Measurements from ENCODE around the gene DACT1. TPM values are rescaled to one million over a fixed set of nuclear protein-coding genes. Genes with fewer than 3 reads are reported as not detected.

The DACT1 gene
- total and polyA plus RNA-seq, 2 of the 13 experiments (the other 11 are each of a cell fraction or from before 2014, with no cell fraction given), result 0.01 TPM; not detected in 1

DNA sequence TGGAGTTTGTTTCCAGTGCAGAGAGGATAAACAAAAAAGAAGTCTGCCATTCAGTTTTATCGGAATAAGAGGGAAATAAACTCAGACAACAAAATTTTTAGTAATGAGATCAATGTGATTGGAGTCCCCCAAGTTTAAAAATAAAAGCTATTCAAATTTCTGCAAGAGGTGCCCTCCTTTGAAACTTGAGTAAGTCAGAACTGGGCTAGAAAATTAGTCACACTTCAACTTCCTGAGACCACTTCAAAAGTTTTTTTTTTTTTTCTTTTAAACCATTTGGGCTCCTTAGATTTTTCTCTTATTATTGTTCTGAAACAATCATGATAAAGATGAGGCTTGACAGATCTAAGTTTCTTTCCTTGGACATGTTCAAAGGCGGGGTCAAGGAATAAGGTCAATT, 3.2 kb downstream of the DACT1 start (continued):
- TF ChIP-seq, protein P1, sequence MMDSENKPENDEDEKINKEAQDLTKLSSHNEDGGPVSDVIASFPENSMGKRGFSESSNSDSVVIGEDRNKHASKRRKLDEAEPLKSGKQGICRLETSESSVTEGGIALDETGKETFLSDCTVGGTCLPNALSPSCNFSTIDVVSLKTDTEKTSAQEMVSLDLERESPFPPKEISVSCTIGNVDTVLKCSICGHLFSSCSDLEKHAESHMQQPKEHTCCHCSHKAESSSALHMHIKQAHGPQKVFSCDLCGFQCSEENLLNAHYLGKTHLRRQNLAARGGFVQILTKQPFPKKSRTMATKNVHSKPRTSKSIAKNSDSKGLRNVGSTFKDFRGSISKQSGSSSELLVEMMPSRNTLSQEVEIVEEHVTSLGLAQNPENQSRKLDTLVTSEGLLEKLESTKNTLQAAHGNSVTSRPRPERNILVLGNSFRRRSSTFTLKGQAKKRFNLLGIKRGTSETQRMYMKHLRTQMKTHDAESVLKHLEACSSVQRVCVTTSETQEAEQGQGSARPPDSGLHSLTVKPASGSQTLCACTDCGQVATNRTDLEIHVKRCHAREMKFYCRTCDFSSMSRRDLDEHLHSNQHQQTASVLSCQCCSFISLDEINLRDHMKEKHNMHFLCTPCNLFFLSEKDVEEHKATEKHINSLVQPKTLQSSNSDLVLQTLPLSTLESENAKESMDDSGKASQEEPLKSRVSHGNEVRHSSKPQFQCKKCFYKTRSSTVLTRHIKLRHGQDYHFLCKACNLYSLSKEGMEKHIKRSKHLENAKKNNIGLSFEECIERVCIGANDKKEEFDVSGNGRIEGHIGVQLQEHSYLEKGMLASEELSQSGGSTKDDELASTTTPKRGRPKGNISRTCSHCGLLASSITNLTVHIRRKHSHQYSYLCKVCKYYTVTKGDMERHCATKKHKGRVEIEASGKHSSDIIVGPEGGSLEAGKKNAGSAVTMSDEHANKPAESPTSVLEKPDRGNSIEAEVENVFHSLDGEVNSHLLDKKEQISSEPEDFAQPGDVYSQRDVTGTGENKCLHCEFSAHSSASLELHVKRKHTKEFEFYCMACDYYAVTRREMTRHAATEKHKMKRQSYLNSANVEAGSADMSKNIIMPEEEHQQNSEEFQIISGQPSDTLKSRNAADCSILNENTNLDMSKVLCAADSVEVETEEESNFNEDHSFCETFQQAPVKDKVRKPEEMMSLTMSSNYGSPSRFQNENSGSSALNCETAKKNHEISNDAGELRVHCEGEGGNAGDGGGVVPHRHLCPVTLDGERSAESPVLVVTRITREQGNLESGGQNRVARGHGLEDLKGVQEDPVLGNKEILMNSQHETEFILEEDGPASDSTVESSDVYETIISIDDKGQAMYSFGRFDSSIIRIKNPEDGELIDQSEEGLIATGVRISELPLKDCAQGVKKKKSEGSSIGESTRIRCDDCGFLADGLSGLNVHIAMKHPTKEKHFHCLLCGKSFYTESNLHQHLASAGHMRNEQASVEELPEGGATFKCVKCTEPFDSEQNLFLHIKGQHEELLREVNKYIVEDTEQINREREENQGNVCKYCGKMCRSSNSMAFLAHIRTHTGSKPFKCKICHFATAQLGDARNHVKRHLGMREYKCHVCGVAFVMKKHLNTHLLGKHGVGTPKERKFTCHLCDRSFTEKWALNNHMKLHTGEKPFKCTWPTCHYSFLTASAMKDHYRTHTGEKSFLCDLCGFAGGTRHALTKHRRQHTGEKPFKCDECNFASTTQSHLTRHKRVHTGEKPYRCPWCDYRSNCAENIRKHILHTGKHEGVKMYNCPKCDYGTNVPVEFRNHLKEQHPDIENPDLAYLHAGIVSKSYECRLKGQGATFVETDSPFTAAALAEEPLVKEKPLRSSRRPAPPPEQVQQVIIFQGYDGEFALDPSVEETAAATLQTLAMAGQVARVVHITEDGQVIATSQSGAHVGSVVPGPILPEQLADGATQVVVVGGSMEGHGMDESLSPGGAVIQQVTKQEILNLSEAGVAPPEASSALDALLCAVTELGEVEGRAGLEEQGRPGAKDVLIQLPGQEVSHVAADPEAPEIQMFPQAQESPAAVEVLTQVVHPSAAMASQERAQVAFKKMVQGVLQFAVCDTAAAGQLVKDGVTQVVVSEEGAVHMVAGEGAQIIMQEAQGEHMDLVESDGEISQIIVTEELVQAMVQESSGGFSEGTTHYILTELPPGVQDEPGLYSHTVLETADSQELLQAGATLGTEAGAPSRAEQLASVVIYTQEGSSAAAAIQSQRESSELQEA (CRISPR knock-in tag; IDR thresholded peaks at IDR 0.05; ENCODE audit: not compliant biosample characterization), result no peak
- no peak for TF ChIP-seq MAZ (IDR thresholded peaks at IDR 0.05; ENCODE audit: borderline replicate concordance, low read depth, low read length)
- TF ChIP-seq MAZ (CRISPR knock-in tag; IDR thresholded peaks at IDR 0.05; ENCODE audit: low read depth), result no peak
- no peak for TF ChIP-seq ZFP41 (CRISPR knock-in tag; IDR thresholded peaks at IDR 0.05; ENCODE audit: borderline replicate concordance)
- no peak for TF ChIP-seq CREM (IDR thresholded peaks at IDR 0.05)
- no peak for TF ChIP-seq CREM (CRISPR knock-in tag; IDR thresholded peaks at IDR 0.05)
- TF ChIP-seq, protein P2, sequence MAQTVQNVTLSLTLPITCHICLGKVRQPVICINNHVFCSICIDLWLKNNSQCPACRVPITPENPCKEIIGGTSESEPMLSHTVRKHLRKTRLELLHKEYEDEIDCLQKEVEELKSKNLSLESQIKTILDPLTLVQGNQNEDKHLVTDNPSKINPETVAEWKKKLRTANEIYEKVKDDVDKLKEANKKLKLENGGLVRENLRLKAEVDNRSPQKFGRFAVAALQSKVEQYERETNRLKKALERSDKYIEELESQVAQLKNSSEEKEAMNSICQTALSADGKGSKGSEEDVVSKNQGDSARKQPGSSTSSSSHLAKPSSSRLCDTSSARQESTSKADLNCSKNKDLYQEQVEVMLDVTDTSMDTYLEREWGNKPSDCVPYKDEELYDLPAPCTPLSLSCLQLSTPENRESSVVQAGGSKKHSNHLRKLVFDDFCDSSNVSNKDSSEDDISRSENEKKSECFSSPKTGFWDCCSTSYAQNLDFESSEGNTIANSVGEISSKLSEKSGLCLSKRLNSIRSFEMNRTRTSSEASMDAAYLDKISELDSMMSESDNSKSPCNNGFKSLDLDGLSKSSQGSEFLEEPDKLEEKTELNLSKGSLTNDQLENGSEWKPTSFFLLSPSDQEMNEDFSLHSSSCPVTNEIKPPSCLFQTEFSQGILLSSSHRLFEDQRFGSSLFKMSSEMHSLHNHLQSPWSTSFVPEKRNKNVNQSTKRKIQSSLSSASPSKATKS (CRISPR knock-in tag; IDR thresholded peaks at IDR 0.05), result no peak

Data from HepG2 (cell line).